EL (cell line): Measurements from ENCODE around the gene OLAH.
"Not testable (repeated sequence)": the region's sequence is repeated elsewhere in the genome, so short reads cannot be mapped to it uniquely, and the experiment has no call there.

Experiments used
- DNase-seq: peaks from one replicate; pipeline ENCODE4 v3.0.0-alpha.2; 2016

Gene OLAH

GRCh38 chr10:15043674-15044073 lies at the start of gene OLAH:
TSS of gene OLAH (plus strand) at chr10:15043943. CDS start at chr10:15047289, 3,346 bp downstream.
- peak; percentile 29 for DNase-seq

- no peak for DNase-seq
Measured at GRCh38 chr10:14995964-14996565, 47.7 kb upstream of the OLAH start.

- not testable (repeated sequence) for DNase-seq
Measured at GRCh38 chr10:15013530-15013929, 30.2 kb upstream of the OLAH start.

- no peak for DNase-seq
Measured at GRCh38 chr10:15015451-15015850, 28.3 kb upstream of the OLAH start.

GRCh38 chr10:15020966-15021365 lies 22.8 kb upstream of the OLAH start:
- peak; percentile 55 for DNase-seq

- DNase-seq, result not testable (repeated sequence)
Measured at GRCh38 chr10:15023079-15023478, 20.7 kb upstream of the OLAH start.

- not testable (repeated sequence) for DNase-seq
Measured at GRCh38 chr10:15024017-15025004, 19.4 kb upstream of the OLAH start.

- DNase-seq, result not testable (repeated sequence)
Measured at GRCh38 chr10:15025040-15025439, 18.7 kb upstream of the OLAH start.

- no peak for DNase-seq
Measured at GRCh38 chr10:15027741-15028140, 16.0 kb upstream of the OLAH start.

- peak; percentile 74 for DNase-seq
Measured at GRCh38 chr10:15035385-15036301, 8.1 kb upstream of the OLAH start.

GRCh38 chr10:15037691-15038090 lies 6.1 kb upstream of the OLAH start:
- no peak for DNase-seq

- no peak for DNase-seq
Measured at GRCh38 chr10:15038416-15038815, 5.3 kb upstream of the OLAH start.

GRCh38 chr10:15045380-15045779 lies 1.6 kb downstream of the OLAH start:
- no peak for DNase-seq

GRCh38 chr10:15046626-15047025 lies 2.9 kb downstream of the OLAH start:
- DNase-seq, result peak; percentile 56

GRCh38 chr10:15049533-15049932 lies 5.8 kb downstream of the OLAH start:
- no peak for DNase-seq

GRCh38 chr10:15052121-15052520 lies 8.4 kb downstream of the OLAH start:
- DNase-seq, result no peak

GRCh38 chr10:15053061-15053460 lies 9.3 kb downstream of the OLAH start:
- no peak for DNase-seq

- no peak for DNase-seq
Measured at GRCh38 chr10:15058689-15059088, 14.9 kb downstream of the OLAH start.

- DNase-seq, result no peak
Measured at GRCh38 chr10:15059914-15060313, 16.2 kb downstream of the OLAH start.

GRCh38 chr10:15060638-15061037 lies 16.9 kb downstream of the OLAH start:
- DNase-seq, result no peak

GRCh38 chr10:15067154-15067553 lies 23.4 kb downstream of the OLAH start:
- DNase-seq, result no peak

- peak; percentile 28 for DNase-seq
Measured at GRCh38 chr10:15068802-15069201, 25.1 kb downstream of the OLAH start.

GRCh38 chr10:15069230-15069629 lies 25.5 kb downstream of the OLAH start:
- DNase-seq, result no peak
